Suppressor macrophage treated with lipopolysaccharide for 1 hour (primary cell): ENCODE measurements around the gene ALKBH6.
"Not testable (repeated sequence)": the region's sequence is repeated elsewhere in the genome, so short reads cannot be mapped to it uniquely, and the experiment has no call there.

Source experiments
- DNase-seq, 3 donors: peaks; one replicate each; pipeline ENCODE4 v3.0.0-alpha.2; 2020 to 2022

ALKBH6 gene

GRCh38 chr19:35992907-35993765 is 20.9 kb downstream of the ALKBH6 start:
- DNase-seq, result peak; percentile 53 to 68 (median 56)

GRCh38 chr19:35991731-35992450 is 22.1 kb downstream of the ALKBH6 start:
- DNase-seq, result no peak

- DNase-seq, result no peak
Observed at GRCh38 chr19:35990771-35991730, 23.0 kb downstream of the ALKBH6 start.

GRCh38 chr19:35990156-35990555 is 23.9 kb downstream of the ALKBH6 start:
- DNase-seq, result peak; percentile 25 to 54 (median 25)

- DNase-seq, result no peak
Observed at GRCh38 chr19:35988824-35989223, 25.2 kb downstream of the ALKBH6 start.

DNA sequence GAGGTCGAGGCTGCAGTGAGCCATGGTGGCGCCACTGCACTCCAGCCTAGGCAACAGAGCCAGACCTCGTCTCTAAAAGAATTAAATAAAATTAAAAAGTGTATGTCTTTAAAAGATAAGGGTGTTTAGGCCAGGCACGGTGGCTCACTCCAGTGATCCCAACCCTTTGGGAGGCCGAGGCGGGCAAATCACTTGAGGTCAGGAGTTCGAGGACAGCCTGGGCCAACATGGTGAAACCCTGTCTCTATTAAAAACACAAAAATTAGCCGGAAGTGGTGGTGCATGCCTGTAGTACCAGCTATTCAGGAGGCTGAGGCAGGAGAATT is 26.5 kb downstream of the ALKBH6 start:
- DNase-seq, result no peak

- peak; percentile 45 to 79 (median 65) for DNase-seq
Observed at GRCh38 chr19:35986664-35987570, 27.1 kb downstream of the ALKBH6 start.

- DNase-seq, result no peak
Observed at GRCh38 chr19:35986111-35986510, 27.9 kb downstream of the ALKBH6 start.

DNA sequence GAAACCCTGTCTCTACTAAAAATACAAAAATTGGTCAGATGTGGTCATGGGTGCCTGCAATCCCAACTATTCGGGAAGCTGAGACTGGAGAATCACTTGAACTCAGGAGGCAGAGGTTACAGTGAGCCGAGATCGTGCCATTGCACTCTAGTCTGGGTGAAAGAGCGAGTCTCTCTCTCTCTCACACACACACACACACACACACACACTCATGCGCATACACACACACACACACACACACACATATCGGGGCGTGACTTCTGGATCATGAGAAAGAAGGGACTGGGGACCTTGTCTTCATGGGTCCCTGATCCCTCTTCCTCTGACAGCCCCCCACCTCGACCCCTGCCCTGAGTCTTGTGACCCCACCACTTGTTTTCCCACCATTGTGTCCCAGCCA is 30.8 kb downstream of the ALKBH6 start:
- DNase-seq, result no peak

DNA sequence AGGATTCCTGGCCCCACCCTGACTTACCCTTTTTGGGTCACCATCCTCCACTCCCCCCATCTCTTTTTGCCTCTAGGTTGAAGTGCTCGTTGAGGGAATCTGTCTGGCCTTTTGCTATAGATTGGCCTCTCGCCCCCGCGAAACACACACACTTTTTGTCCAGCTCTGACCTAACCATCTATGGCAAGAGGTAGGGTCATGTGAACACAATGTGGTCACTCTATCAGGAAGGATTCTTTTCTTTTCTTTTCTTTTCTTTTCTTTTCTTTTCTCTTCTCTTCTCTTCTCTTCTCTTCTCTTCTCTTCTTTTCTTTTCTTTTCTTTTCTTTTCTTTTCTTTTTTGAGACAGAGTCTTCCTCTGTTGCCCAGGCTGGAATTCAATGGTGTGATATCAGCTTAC is 33.0 kb downstream of the ALKBH6 start:
- not testable (repeated sequence) for DNase-seq

DNA sequence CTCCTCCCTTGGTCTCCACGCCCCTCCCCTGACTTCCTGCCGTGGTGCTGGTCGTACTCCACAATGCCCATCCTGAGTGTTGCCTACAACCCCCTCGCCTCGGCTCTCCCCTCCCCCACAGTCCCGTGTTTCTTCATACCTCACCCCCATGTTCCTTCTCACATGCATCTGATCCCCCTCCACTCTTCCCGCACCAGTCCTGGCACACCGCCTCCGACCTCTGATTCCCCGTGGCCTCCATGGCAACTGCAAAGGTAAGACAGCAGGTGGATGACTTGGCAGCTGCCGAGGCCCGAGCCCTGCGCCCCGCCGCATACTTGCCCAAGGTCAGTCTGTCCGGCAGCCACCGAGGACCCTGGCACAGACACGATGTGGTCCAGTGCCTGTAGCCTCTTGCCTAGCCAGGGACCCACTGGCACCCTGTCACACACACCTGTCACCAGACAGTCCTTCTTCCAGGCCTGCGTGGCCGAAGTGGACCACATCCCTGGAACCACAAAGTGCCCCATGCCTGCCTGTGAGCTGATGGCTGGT is 35.1 kb downstream of the ALKBH6 start:
- DNase-seq, result no peak

DNA sequence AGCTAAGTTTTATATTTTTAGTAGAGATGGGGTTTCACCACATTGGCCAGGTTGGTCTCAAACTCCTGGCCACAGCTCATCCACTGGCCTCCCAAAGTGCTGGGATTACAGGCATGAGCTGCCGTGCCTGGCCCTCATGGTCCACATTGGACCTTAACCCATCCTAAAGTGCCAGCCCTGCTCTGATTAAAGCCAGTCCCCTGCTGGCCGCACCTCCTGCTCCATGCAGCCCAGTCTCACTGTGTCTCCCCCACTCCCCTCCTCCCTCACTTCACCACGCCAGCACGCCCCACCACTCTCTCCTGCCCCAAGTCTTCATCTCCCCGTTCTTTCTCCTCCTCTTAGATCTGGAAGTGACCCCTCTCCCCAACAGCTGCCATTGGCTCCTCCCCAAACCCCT is 35.7 kb downstream of the ALKBH6 start:
- DNase-seq, result no peak

DNA sequence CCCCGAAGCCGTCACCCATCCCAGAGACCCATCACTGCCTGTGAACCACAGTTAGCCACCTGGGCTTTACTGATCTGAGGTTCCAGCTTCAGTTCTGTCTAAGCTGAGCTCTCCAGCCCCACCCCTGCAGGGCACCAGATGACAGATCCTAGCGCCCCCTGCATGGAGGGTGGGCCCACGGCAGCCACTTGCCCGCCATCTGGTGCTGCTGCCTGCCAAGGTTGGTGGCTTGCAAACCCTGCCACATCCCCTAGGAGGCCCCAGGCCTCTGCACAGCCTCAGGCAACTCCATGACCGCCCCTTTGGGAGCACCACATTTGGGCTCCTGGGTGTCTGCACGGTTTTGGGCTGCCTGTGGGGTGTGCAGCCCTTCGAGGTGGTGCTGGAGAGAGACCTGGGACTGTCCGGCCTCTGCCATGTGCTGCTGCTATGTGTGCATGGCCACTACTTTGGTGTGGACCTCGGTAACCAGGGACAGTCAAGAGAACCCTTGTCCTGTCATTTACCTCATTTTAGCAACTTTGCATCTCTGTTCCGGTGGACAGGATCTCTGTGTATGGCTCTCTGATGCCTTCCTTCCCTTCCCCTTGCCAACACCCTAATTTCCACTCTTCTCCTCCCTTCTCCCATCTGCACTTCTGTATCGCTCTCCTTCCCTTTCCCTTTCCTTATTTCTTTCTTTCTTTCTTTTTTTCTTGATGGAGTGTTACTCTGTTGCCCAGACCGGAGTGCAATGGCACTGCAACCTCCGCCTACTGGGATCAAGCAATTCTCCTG is 36.4 kb downstream of the ALKBH6 start:
- DNase-seq, result peak; percentile 26 to 56 (median 27)

DNA sequence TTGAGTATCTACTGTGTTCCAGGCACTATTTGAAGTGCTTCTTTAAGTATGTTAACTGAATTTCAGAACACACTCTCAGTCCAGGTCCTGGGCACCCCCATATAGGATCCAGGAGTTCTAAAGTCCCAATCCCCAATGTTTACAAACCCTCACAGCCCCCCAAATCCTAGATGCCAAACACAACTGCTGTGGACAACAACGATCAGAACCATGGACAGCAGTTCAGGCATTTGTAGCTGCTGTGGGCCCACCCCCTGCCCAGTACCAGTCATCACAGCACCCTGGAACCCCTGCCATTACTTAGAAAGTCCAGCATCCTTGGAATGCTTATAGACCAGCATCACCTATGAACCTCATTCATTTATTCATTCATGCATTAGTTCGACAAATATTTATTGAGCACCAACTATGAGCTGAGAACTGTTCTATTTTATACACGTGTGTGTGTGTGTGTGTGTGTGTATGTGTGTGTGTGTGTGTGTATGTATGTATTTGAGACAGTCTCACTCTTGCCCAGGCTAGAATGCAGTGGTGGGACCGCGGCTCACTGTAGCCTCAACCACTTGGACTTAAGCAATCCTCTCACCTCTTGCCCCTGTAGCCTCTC is 38.3 kb downstream of the ALKBH6 start:
- DNase-seq, result peak in 2 of 3 donors; percentile 44 to 51

- DNase-seq, result peak; percentile 37 to 52 (median 46)
Observed at GRCh38 chr19:35973487-35973886, 40.5 kb downstream of the ALKBH6 start.

DNA sequence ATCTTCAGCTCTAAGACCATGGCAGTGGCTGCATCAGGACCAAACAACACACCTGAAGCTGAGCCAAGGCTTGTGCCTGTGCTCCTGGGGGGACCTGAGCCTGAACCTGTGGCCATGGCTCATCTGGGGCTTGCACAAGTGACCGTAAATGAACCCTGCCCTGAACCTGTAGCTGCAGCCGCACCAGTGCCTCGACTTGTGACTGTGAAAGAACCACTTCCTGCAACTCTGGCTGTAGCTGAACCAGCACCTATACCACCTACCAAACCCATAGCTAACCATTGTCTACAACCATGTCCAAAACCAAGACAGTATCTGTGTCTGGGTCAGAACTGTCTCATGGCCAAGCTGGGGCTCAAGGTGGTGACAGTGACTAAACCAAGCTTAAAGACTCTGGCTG is 47.2 kb downstream of the ALKBH6 start:
- DNase-seq, result no peak

DNA sequence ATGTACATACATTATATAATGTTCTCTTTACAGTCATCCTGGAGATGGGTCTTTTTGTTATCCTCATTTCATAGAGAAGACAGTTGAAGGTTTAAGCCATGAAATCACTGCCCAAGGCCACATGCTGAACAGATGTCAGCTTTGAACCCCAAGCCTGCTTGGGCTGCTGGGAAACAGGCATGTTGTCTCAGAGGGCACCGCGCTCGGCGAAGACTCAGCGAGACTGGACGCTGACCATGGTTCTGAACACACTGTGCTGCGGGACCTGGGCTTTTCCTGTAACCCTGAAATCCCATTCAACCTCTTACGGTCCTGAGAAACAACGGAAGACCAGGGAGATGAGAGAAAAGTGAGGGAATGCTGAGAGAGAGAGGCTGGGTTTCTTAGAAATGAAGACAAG is 50.5 kb downstream of the ALKBH6 start:
- DNase-seq, result peak; percentile 62 to 77 (median 72)

- DNase-seq, result no peak
Observed at GRCh38 chr19:35960432-35960972, 53.5 kb downstream of the ALKBH6 start.

DNA sequence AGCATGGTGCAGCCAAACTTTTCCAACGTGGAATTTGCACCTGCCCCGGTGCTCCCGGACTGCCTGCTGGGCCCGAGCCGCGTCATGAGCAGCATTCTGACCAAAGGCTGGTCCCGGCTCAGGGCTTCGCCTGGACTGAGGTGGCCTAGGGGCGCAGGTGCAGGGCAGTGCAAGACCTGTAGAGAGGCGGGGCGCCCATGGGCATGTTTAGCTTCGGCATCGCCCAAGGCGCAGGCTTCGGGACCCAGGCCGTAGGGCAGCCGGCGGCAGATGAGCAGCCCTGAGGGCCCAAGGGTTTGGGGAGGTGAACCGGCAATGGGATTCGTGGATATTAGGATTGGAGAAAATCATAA is 54.1 kb downstream of the ALKBH6 start:
- no peak for DNase-seq
